Stimulated activated CD8-positive, alpha-beta memory T cell treated with anti-CD3 and anti-CD28 coated beads, Interleukin-12 subunit alpha, Interleukin-12 subunit beta, amount 100 ng/mL, for 1 hour (primary cell): ENCODE measurements around the gene CASKIN1.
"Not testable (repeated sequence)": the region's sequence is repeated elsewhere in the genome, so short reads cannot be mapped to it uniquely, and the experiment has no call there.

ENCODE experiments used
- DNase-seq: peaks from one replicate; pipeline ENCODE4 v3.0.0-alpha.2; 2020; ENCODE audit warnings: low read depth

CASKIN1 gene

DNA sequence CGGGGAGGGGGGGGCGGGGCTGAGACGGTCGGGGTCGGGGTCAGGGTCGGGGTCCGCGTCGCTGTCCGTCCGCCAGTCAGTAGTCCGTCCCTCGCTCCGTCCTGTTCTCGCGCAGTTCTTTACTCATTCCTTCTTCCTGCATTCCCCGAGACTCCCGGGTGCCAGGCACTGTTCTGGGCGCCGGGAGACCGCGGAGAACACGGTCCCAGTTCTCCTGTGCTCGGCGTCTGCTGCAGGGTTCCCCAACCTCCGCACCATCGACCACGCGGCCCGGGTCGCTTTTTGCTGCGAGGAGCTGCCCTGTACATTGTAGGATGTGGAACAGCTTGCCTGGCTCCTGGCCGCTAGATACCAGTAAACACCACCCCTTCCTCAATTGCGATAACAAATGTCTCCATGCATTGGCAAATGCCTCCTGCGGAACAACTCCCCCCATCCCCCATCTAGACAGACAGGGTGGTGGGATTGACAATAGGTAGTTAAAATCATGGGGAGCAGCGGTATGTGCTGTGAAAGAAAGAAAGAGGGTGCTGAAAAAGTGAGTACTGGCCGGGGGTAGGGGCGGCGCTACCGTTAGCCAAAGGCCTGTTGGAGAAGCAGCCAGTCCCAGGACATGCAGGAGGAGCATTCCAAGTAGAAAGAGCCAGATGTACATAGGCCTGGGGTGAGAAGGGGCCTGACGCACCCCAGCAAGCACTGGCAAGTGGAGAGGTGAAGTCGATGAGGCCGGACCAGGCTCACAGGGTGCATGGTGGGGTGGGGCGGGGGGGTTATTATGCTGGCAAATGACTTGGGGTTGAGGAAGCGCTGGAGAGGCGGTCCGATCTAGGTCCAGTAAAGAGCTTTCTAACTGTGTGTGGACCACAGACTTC lies 40.2 kb downstream of the CASKIN1 start:
- DNase-seq: no peak

DNA sequence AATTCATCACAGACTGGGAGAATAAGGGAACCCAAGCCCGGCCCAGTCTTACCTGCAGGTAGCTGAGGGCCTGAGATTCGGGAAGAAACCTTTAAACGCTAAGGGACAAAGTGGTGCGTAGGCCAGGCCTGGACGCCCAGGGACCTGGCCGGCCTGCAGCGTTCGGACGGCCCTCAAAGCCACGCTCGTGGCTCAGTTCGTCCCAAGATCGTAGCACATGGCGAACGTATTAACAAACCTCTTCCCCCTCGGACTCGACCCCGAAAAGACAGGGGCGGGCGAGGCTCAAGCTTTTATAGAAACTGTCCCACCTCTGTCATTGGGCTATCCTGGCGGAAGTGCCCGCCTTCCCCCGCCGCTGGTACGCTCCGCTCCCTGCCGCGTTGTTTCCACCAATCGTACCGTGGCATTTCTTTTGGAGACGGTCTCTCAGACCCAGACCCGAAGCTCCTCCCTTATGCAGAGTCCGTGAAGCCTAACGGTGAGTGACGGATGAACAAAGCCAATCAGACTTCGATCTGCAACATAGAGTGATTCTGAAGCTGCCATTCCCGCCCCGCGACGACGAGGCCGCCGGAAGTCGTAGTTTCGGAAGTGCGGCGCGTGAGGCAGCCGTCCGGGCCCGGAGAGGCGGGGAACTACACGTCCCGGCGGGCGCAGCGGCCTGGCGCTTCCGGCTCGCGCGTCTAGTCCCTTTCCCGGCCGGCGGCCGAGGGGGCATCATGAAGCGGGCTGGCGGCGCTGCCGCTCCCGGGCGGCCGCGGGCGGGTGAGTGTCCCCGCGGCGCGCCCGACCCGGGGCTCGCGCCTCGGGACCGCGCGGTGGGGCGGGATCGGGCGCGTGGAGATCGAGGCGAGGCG lies 41.1 kb downstream of the CASKIN1 start, which contains the start of gene TRAF7:
TRAF7 (plus strand) TSS at position 692 of the 860 bp plus-strand sequence. CDS start 8,139 bp downstream, outside the sequence.
- DNase-seq: peak; percentile 93

DNA sequence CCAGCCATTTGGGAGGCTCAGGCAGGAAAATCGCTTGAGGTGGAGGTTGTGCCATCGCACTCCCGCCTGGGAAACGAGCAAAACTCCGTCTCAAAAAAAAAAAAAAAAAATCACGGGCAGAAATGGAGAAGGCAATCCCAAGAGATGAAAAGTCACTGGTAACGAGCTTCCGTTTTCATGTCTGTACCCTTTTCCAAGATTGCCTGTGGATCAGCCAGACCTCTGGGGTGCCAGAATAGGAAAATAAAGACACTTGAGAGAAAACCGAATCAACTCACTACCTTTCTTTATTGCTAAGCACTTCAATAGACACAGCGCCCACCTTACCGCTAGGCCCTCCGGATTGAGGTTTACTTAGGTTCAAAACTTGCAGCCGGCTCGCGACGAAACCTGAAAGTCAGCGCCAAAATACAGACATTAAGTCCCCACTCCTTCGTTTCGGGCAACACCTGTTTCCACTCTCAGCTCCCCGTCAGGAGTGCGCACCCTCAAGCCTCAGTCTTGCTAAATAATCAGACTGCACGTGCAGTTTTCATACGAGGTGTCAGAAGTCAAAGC lies 41.8 kb downstream of the CASKIN1 start:
- no peak for DNase-seq

GRCh38 chr16:2152695-2153506 lies 43.5 kb downstream of the CASKIN1 start:
- no peak for DNase-seq

- no peak for DNase-seq
Measured at GRCh38 chr16:2151188-2152091, 45.0 kb downstream of the CASKIN1 start.

GRCh38 chr16:2150418-2151187 lies 45.8 kb downstream of the CASKIN1 start:
- no peak for DNase-seq

GRCh38 chr16:2149630-2150417 lies 46.6 kb downstream of the CASKIN1 start:
- no peak for DNase-seq

GRCh38 chr16:2148714-2149629 lies 47.4 kb downstream of the CASKIN1 start:
- no peak for DNase-seq

DNA sequence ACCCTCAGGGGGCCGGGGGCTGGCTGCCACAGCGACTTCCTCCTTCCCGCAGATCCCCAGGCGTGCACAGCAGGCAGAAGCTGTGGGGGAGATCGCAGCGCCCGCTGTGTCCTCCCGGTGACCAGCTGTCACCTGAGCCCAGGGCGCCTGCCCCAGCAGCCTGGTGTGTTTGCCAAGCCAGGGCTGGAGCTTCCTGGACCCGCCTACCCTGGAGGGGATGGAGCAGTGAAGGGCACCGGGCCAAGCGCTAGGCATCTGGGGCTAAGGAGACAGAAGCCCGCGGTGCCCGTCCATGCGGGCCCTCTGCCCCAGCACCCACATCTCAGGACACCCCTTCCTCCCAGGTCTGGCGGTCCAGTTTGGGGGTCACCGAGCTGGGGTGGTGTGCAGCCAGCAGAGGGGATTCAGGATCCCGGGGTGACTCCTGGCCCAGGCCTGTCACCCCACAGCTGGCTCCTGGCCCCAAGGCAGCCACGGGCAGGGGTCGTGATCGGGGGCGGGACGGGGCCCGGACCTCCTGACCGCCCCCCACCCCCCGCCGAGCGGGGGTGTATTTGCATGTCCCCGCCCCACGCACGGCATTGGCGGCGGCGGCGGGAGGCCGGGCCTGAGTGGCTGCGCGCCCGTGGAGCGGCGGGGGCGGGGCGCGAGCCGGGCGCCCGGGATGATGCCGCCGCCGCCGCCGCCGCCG lies 48.3 kb downstream of the CASKIN1 start, which contains the start of gene RAB26:
RAB26 (plus strand) TSS at position 645 of the 691 bp plus-strand sequence. CDS start 159 bp downstream, outside the sequence.
- DNase-seq: no peak

DNA sequence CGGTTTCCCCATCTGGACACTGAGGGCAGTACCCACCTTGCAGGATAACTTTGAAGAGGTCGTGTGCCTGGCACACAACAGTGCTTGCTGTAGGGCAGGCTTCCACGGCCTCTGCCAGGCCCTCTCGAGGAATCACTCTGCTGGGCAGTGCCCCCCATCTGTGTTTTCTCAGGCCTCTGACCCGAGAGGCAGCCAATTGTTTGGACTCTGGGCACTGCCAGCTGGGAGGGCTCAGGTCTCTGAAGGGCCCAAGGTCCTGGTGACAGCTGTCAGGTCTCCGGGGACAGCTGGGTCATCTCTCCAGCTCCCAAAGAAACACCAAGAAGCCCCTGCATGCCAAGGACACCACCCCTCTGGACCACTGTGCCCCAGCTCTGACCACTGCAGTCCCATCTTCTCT lies 49.0 kb downstream of the CASKIN1 start:
- no peak for DNase-seq

DNA sequence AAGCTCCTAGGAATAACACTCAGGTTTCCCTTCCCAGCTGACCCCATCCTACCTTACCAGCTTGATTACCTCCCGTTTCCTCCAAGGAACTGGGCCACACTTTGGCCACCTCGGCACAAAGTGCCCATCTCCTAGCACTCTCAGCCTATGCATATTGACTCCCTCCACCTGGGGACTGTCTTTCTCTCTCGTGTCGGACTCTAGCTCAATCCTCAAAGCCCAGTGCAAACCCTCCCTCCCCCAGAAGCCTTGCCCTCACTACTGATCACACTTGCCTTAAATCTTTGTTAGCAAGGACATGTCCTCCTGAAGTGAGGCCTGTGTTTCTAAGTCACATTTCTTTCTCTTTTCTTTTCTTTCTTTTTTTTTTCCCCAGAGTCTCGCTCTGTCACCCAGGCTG lies 50.6 kb downstream of the CASKIN1 start:
- DNase-seq: no peak

GRCh38 chr16:2143878-2144485 lies 52.4 kb downstream of the CASKIN1 start:
- no peak for DNase-seq

DNA sequence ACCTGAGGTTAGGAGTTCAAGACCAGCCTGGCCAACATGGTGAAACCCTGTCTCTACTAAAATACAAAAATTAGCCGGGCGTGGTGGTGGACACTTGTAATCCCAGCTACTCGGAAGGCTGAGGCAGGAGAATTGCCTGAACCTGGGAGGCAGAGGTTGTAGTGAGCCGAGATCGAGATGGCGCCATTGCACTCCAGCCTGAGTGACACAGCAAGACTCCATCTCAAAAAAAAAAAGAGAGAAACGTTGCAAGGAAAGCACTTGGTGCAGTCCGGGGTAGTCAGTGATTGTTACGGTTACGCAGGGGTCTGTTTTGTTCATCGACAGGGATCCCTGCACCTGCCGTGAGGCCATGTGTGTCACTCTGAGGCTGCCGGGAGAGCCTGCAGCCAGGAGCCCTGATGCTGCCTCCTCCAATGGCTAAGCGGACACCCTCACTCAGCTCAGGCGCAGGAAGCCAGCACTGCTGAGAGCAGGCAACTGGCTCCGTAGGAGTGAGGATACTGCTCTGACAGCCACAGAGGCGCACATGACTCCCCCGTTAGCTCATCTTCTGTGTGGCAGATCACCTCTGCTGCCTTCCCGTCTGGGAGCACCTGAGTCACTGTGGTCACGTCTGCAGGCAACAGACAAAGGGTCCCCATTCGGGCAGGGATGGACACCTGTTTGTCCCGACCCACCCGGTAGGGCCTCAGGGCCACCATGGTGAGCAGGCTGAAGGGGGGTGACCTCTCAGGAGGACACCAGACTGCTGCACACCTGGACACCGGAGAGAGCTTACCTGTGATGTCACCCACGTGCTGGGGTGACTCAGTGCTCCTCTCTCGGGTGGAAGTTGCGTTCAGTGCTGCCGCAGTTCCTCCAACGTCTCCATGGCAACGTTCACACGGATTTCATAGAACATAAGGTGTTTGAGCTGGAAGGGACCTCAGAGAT lies 53.2 kb downstream of the CASKIN1 start:
- DNase-seq: no peak

- peak; percentile 96 for DNase-seq
Measured at GRCh38 chr16:2135770-2136490, 60.5 kb downstream of the CASKIN1 start, which contains the start of gene PKD1. PKD1 (minus strand) TSS chr16:2135898; CDS start chr16:2135689, 209 bp downstream.

DNA sequence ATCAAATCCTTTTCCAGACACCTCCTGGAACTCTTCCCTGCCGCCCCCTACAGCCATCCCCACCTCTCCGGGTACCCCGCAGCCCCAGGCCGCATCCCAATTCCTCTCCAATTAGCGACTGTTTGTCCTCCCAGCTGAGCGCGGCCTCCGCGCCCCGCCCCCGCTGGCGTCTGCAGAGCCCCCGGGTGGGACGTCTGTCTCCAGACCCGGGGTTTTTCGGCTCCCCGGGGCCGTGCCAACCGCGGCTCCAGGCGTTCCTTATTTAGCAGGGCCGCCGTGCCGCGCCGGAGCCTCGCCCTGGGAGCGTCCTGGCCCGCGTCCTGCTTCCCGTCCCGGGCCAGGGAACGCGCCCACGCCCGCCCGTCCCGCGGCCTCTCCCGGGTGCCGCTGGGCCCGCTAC lies 61.3 kb downstream of the CASKIN1 start:
- DNase-seq: not testable (repeated sequence)
